ENCODE data around the gene TBC1D4.

DNA sequence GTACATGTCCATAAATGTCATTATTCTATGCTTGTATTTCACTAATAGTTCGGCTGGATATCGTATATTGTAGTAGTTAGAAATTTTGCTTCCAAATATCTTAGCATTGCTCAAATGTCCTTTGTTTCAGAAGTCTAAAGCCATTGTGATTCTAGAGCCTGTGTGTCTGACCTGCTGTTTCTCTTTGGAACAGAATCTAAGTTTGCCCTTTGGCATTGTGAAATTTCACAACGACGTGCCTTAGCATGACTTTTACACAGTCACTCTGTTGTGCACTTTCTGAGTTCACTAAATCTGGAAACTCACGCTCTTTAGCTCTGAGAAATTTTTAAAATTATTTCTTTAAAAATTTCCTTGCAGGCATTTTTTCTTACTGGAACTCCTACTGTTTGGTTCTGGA, 152.2 kb downstream of the TBC1D4 start:
- TF ChIP-seq EZH2 (IDR thresholded peaks at IDR 0.05) = no peak
- no peak for TF ChIP-seq POLR2AphosphoS5 (IDR thresholded peaks at IDR 0.05; ENCODE audit: borderline replicate concordance, low read depth, low read length)
- no peak for TF ChIP-seq FOXP2 (optimal IDR thresholded peaks at IDR 0.05; ENCODE audit: control extremely low read depth, extremely low read length, insufficient read depth)

Measured in SK-N-MC (cell line).